Activated B cell treated with CpG ODN at 0.5 μM for 24 hours (primary cell): ENCODE data around the gene TNFAIP3. TPM values are rescaled to one million over a fixed set of nuclear protein-coding genes. Genes with fewer than 3 reads are reported as not detected.

Source experiments
- ATAC-seq: fragments of 200-7000 bp; cut with Tn5 transposase; one replicate; pipeline ENCODE4 v1.10.0; 2021; ENCODE audit warnings: low read depth, mild to moderate bottlenecking, moderate library complexity
- CTCF ChIA-PET: fragments of 350-600 bp; sonication (Branson Sonifier 250); formaldehyde crosslinking; loops from one replicate; lab custom pipeline; 2021; ENCODE audit warnings: antibody characterized with exemption; lab: Charles Lee
- POLR2A ChIA-PET: fragments of 350-600 bp; sonication (Branson Sonifier 250); formaldehyde crosslinking; loops from one replicate; lab custom pipeline; 2021; ENCODE audit warnings: antibody characterized with exemption; lab: Charles Lee
- DNase-seq: peaks from one replicate; pipeline ENCODE4 v3.0.0; 2022
- H3K27ac Mint-ChIP-seq: one replicate; pipeline ENCODE4 v1.8.0; 2020; ENCODE audit warnings: mixed read lengths
- H3K27me3 Mint-ChIP-seq: one replicate; pipeline ENCODE4 v1.8.0; 2021; ENCODE audit warnings: mixed read lengths
- H3K36me3 Mint-ChIP-seq: one replicate; pipeline ENCODE4 v1.8.0; 2021; ENCODE audit warnings: low read depth, mixed read lengths
- H3K4me1 Mint-ChIP-seq: one replicate; pipeline ENCODE4 v1.8.0; 2021; ENCODE audit warnings: mixed read lengths
- H3K4me3 Mint-ChIP-seq: one replicate; pipeline ENCODE4 v1.8.0; 2020; ENCODE audit warnings: mild to moderate bottlenecking, mixed read lengths
- H3K9me3 Mint-ChIP-seq: one replicate; pipeline ENCODE4 v1.8.0; 2020; ENCODE audit warnings: mixed read lengths
- CTCF ChIP-seq: fragments of 200-600 bp; IDR thresholded peaks from one replicate; pipeline ENCODE4 v1.8.0; 2022; ENCODE audit warnings: antibody characterized with exemption, mild to moderate bottlenecking
- intact Hi-C: fragments of 100-400 bp; cut with micrococcal nuclease; formaldehyde crosslinking; loops from one replicate; pipeline ENCODE4 v1.15.1; 2024
- total RNA-seq: library from RNA; stranded (reverse); gene quantifications from 2 replicates; pipeline ENCODE4 v1.2.3, GENCODE V29; 2022

The TNFAIP3 gene
- total RNA-seq, 1 donor from 2014 or later, result 226 TPM

GRCh38 chr6:137871831-137872454, 4.9 kb downstream of the TNFAIP3 start:
- H3K4me1 Mint-ChIP-seq, result peaks cover 72% of the 10 kb centered on the region
- peaks cover 94% of the 10 kb centered on the region for H3K36me3 Mint-ChIP-seq
- no peaks in the 10 kb centered on the region for H3K27me3 Mint-ChIP-seq
- intact Hi-C loops, result loop anchor here (2.0 kb wide), 1 partner anchor 235 kb away; the partner anchor contains the start of gene PERP
- ChIA-PET CTCF (interaction anchor here (0.5 to 10.8 kb wide), 11 partner anchors 10 to 164 kb away, joined by 3 to 132 read pairs (median 16); no protein-coding TSS in a partner anchor), POLR2A (interaction anchor here (0.6 to 7.8 kb wide), 9 partner anchors 48 to 164 kb away, joined by 7 to 80 read pairs (median 12); no protein-coding TSS in a partner anchor)
- DNase-seq, result no peak
- no peaks in the 10 kb centered on the region for H3K9me3 Mint-ChIP-seq
- ATAC-seq, result no peak
- H3K4me3 Mint-ChIP-seq, result peak overlapping the region; percentile 96
- H3K27ac Mint-ChIP-seq, result peak overlapping the region; percentile 94
- TF ChIP-seq CTCF, result no peak

GRCh38 chr6:137872581-137873115, 5.6 kb downstream of the TNFAIP3 start:
- peaks cover 96% of the 10 kb centered on the region for H3K36me3 Mint-ChIP-seq
- no peak for DNase-seq

GRCh38 chr6:137873273-137873762, 6.3 kb downstream of the TNFAIP3 start:
- intact Hi-C loops, result loop anchor here (1.0 to 2.0 kb wide), 5 partner anchors 32 to 233 kb away; partner anchors contain the start of gene PERP
- no peak for TF ChIP-seq CTCF
- Mint-ChIP-seq H3K4me3 (peak overlapping the region; percentile 96), H3K27me3 (no peaks in the 10 kb centered on the region), H3K9me3 (no peaks in the 10 kb centered on the region), H3K36me3 (peaks cover 97% of the 10 kb centered on the region), H3K4me1 (peaks cover 80% of the 10 kb centered on the region), H3K27ac (peak overlapping the region; percentile 94)
- CTCF ChIA-PET, result interaction anchor here (0.5 to 10.8 kb wide), 12 partner anchors 9 to 168 kb away, joined by 3 to 132 read pairs (median 4); no protein-coding TSS in a partner anchor
- ATAC-seq (peak; percentile 84), DNase-seq (peak; percentile 50)
- POLR2A ChIA-PET, result interaction anchor here (1.0 to 7.8 kb wide), 12 partner anchors 8 to 165 kb away, joined by 3 to 60 read pairs (median 6); no protein-coding TSS in a partner anchor

More at GRCh38 chr6:137872581-137873115, 5.6 kb downstream of the TNFAIP3 start:
- Mint-ChIP-seq H3K27ac (peak overlapping the region; percentile 94), H3K4me3 (peak overlapping the region; percentile 96), H3K27me3 (no peaks in the 10 kb centered on the region), H3K4me1 (peaks cover 74% of the 10 kb centered on the region), H3K9me3 (no peaks in the 10 kb centered on the region)
- ATAC-seq, result no peak
- no peak for TF ChIP-seq CTCF
- intact Hi-C loops, result loop anchor here (1.0 to 2.0 kb wide), 5 partner anchors 33 to 234 kb away; partner anchors contain the start of gene PERP
- ChIA-PET CTCF (interaction anchor here (0.5 to 10.8 kb wide), 13 partner anchors 9 to 167 kb away, joined by 3 to 132 read pairs (median 3); no protein-coding TSS in a partner anchor), POLR2A (interaction anchor here (0.6 to 7.8 kb wide), 13 partner anchors 9 to 164 kb away, joined by 3 to 80 read pairs (median 7); no protein-coding TSS in a partner anchor)

- H3K4me1 Mint-ChIP-seq, result peaks cover 76% of the 10 kb centered on the region
- no peaks in the 10 kb centered on the region for H3K9me3 Mint-ChIP-seq
- ATAC-seq (no peak), DNase-seq (no peak)
- CTCF ChIA-PET, result interaction anchor here (0.7 to 10.8 kb wide), 9 partner anchors 15 to 166 kb away, joined by 3 to 132 read pairs (median 4); no protein-coding TSS in a partner anchor
- H3K27me3 Mint-ChIP-seq, result no peaks in the 10 kb centered on the region
- peak overlapping the region; percentile 96 for H3K4me3 Mint-ChIP-seq
- intact Hi-C loops, result no loop called here
- TF ChIP-seq CTCF, result no peak
- H3K27ac Mint-ChIP-seq, result peak overlapping the region; percentile 94
- POLR2A ChIA-PET, result interaction anchor here (0.7 to 7.8 kb wide), 10 partner anchors 7 to 75 kb away, joined by 3 to 60 read pairs (median 6); no protein-coding TSS in a partner anchor
- H3K36me3 Mint-ChIP-seq, result peaks cover 97% of the 10 kb centered on the region
Measured at GRCh38 chr6:137874204-137875057, 7.4 kb downstream of the TNFAIP3 start.
